Measurements from ENCODE around the gene SEPTIN5.

The SEPTIN5 gene

GRCh38 chr22:19668748-19669147 is 45.6 kb upstream of the SEPTIN5 start:
- FAIRE-seq (no peak), DNase-seq (ENCODE audit: insufficient read length, low spot score) (no peak)
- TF ChIP-seq CTCF (IDR thresholded peaks at IDR 0.05; ENCODE audit: insufficient read depth, missing control alignments), result no peak

DNA sequence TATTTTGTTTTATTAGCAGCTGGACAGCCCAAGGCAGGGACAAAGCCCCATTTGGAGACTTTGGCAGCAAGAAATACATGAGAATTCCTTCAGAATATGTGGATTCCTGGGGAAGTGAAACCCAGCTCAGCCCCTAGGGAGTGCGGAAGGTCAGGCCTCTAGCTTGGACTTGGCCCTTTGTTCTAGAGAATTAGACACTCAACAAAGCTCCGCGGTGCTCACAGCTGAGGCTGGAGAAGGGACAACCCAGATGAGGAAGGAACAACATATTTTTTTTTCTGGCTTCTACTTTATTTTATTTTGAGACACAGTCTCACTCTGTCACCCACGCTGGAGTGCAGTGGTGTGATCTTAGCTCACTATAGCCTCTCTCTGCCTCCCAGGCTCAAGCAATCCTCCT is 44.7 kb upstream of the SEPTIN5 start:
- no peak for TF ChIP-seq CTCF (IDR thresholded peaks at IDR 0.05; ENCODE audit: insufficient read depth, missing control alignments)
- FAIRE-seq, result no peak
- DNase-seq (ENCODE audit: insufficient read length, low spot score), result no peak

DNA sequence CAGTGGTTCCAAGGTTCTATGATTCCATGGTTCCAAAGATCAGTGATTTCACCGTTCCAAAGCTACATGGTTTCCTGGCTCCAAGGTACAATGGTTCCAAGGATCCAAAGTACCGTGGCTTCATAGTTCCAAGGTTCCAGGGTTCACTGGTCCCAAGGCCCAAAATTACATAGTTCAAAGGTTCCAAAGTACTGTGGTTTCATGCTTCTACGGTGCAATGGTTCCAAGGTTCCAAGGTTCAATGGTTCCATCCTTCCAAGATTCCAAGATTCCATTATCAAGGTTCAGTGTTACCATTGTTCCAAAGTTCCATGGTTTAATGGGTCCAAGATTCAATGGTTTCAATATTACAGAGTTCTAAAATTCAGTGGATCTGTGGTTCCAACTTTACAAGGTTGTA is 43.0 kb upstream of the SEPTIN5 start:
- no peak for TF ChIP-seq CTCF (IDR thresholded peaks at IDR 0.05; ENCODE audit: insufficient read depth, missing control alignments)
- DNase-seq (ENCODE audit: insufficient read length, low spot score) (no peak), FAIRE-seq (no peak)

GRCh38 chr22:19672054-19672776 is 42.1 kb upstream of the SEPTIN5 start:
- FAIRE-seq (no peak), DNase-seq (ENCODE audit: insufficient read length, low spot score) (no peak)
- no peak for TF ChIP-seq CTCF (IDR thresholded peaks at IDR 0.05; ENCODE audit: insufficient read depth, missing control alignments)

DNA sequence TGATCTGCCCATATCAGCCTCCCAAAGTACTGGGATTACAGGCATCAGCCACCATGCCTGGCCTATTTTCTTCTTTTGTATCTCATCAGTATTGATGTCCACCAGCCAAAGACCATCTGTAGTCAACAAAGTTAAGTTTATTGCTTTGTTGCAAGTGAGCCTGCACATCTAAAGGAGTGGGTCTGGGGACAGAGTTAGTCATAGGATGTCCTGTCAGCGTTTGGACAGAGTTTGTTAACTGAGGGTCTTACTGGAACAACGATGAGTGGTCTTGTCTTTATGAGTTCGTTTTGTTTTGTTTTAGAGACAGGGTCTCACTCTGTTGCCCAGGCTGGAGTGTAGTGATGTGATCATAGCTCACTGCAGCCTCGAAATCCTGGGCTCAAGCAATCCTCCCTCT is 40.6 kb upstream of the SEPTIN5 start:
- no peak for TF ChIP-seq CTCF (IDR thresholded peaks at IDR 0.05; ENCODE audit: insufficient read depth, missing control alignments)
- DNase-seq (ENCODE audit: insufficient read length, low spot score), result no peak
- no peak for FAIRE-seq

DNA sequence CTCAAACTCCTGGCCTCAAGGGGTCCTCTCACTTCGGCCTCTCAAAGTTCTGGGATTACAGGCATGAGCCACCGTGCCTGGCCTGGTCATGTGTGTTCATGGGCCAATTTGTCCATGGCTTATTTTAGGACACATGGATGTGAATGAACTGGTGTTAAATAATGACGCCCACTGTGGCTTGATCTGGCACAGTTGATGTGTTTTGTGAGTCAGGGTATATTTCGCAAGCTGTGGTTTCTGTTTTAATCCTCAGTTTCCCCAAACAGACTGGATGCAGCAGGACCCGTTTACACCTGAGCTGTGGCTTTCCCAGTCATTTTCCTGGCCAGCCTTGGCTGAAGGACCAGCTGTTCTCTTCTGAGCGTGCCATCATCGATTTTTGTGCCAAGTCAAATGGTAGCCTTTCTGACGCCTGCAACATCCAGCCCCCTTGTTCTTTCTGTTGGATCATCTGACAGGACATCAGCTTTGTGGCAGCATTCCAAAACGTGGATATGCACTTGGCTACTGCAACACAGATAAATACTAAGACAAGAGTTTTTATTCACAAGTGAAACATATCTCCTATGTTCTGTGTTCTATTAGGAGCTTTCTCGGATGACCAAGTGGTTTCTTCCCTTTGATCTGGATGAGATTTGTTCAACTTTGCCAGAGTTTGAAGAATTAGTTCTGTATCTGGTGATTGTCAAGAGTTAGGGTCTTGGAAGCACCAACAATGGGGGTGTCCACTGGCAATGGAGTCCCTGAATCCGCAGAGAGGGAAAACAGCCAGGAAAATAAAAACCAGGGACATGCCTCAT is 40.0 kb upstream of the SEPTIN5 start:
- no peak for TF ChIP-seq CTCF (IDR thresholded peaks at IDR 0.05; ENCODE audit: insufficient read depth, missing control alignments)
- no peak for DNase-seq (ENCODE audit: insufficient read length, low spot score)
- no peak for FAIRE-seq

DNA sequence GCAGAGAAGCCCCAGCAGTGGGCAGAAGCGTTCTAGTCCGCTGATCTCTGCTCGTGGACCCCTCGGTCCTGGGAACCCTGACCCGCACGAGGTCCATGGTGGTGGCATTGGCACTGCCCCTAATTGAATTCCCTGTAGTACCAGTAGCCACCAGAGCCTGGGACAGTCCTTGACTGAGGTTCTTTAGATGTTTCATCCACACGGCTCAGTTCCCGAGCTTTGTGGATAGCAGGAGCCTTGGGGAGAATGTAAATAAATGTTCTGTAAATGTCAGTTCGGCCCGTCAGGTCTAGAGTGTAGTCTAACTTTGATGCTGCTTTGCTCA is 39.4 kb upstream of the SEPTIN5 start:
- no peak for TF ChIP-seq CTCF (IDR thresholded peaks at IDR 0.05; ENCODE audit: insufficient read depth, missing control alignments)
- FAIRE-seq, result no peak
- DNase-seq (ENCODE audit: insufficient read length, low spot score), result no peak

All from D721Med (cell line).